GM12878 (cell line): ENCODE results near the gene NEO1. TPM values are rescaled to one million over a fixed set of nuclear protein-coding genes. Genes with fewer than 3 reads are reported as not detected.

Experiments used
- ATAC-seq: fragments of 200-7000 bp; cut with Tn5 transposase; 3 replicates; pipeline ENCODE4 v1.9.1; 2020; ENCODE audit warnings: mild to moderate bottlenecking, moderate library complexity
- BruUV-seq: library from RNA; stranded (reverse); fragments of 400-500 nt; replicated peaks from 2 replicates; lab custom pipeline; 2021; lab: Mats Ljungman, UMichigan
- CTCF ChIA-PET: fragments of 300-600 bp; sonication (Branson Sonifier 250); formaldehyde crosslinking; extraction: SDS; loops from one replicate; lab custom pipeline; 2021; ENCODE audit warnings: inconsistent platforms; lab: Yijun Ruan, JAX
- POLR2A ChIA-PET: fragments of 350-600 bp; formaldehyde crosslinking; extraction: SDS; loops from one replicate; lab custom pipeline; 2021; ENCODE audit warnings: inconsistent platforms; lab: Charles Lee
- RAD21 ChIA-PET: fragments of 300-600 bp; sonication (Branson Sonifier 250); formaldehyde crosslinking; loops from one replicate; lab custom pipeline; 2023; ENCODE audit warnings: antibody characterized with exemption; ENCODE audit not compliant: unreplicated experiment; lab: Charles Lee
- SMC1A ChIA-PET: fragments of 300-600 bp; sonication (Branson Sonifier 250); formaldehyde crosslinking; loops from one replicate; lab custom pipeline; 2023; ENCODE audit not compliant: unreplicated experiment, uncharacterized antibody; lab: Charles Lee
- DNase-seq: peaks from one replicate; pipeline ENCODE4 v3.0.0-alpha.2; 2011; ENCODE audit warnings: low read depth, low spot score
- FAIRE-seq: peaks from 3 replicates; lab custom pipeline; 2011; peaks lifted over from hg19 to GRCh38; lab: Jason Lieb, UNC
- H2AFZ ChIP-seq: 2 replicates; pipeline ENCODE4 v1.6.0; 2011; ENCODE audit warnings: low read depth, low read length, control low read depth; ENCODE audit not compliant: control insufficient read depth
- H3K27ac ChIP-seq: 2 replicates; pipeline ENCODE4 v1.5.1; 2011; ENCODE audit warnings: control low read depth; ENCODE audit not compliant: control insufficient read depth, insufficient read depth
- H3K27me3 ChIP-seq, 2 experiments: replicated peaks in 1 of 2; 2 replicates each; pipeline versions ENCODE4 v1.6.0 to v1.6.1; 2011; ENCODE audit warnings: low read length in 1 of 2; ENCODE audit not compliant: control insufficient read depth in 2 of 2, insufficient read depth in 2 of 2
- H3K36me3 ChIP-seq, 2 experiments: 2 replicates each; pipeline ENCODE4 v1.5.1; 2011; ENCODE audit warnings: low read length in 1 of 2; ENCODE audit not compliant: control insufficient read depth in 2 of 2, insufficient read depth in 2 of 2
- H3K4me1 ChIP-seq: 2 replicates; pipeline ENCODE4 v1.6.1; 2011; ENCODE audit warnings: mild to moderate bottlenecking, low read length, moderate library complexity, mixed read lengths; ENCODE audit not compliant: control insufficient read depth, insufficient read depth
- H3K4me2 ChIP-seq: 2 replicates; pipeline ENCODE4 v1.6.0; 2011; ENCODE audit warnings: control low read depth; ENCODE audit not compliant: control insufficient read depth, insufficient read depth
- H3K4me3 ChIP-seq: fragments of 200-600 bp; sonication (generic); 2 replicates; pipeline ENCODE4 v1.5.1; 2016
- H3K79me2 ChIP-seq: 2 replicates; pipeline ENCODE4 v1.6.0; 2011; ENCODE audit warnings: low read length; ENCODE audit not compliant: control insufficient read depth, insufficient read depth
- H3K9ac ChIP-seq: 2 replicates; pipeline ENCODE4 v1.8.0; 2011; ENCODE audit warnings: low read length, control low read depth, mixed read lengths; ENCODE audit not compliant: control insufficient read depth, insufficient read depth
- H3K9me3 ChIP-seq: replicated peaks from 3 replicates; pipeline ENCODE4 v1.5.1; 2011; ENCODE audit warnings: mild to moderate bottlenecking, low read length; ENCODE audit not compliant: control insufficient read depth, insufficient read depth
- H4K20me1 ChIP-seq: 2 replicates; pipeline ENCODE4 v1.6.0; 2011; ENCODE audit not compliant: control insufficient read depth, insufficient read depth
- ASH2L ChIP-seq: fragments of 300-600, 200-600 bp; sonication (generic); IDR thresholded peaks from 2 replicates; pipeline ENCODE4 v1.6.1; 2017; ENCODE audit warnings: low read depth, mild to moderate bottlenecking, borderline replicate concordance
- E4F1 ChIP-seq: fragments of 450-650 bp; IDR thresholded peaks from 2 replicates; pipeline ENCODE4 v1.6.1; 2018; ENCODE audit warnings: borderline replicate concordance, mild to moderate bottlenecking; ENCODE audit not compliant: partially characterized antibody
- EGR1 ChIP-seq, 2 experiments: IDR thresholded peaks; 1 replicate in 1 of 2; 2 replicates in 1 of 2; pipeline ENCODE4 v1.6.1; 2011 to 2012; ENCODE audit warnings: low read depth in 2 of 2, low read length in 2 of 2, borderline replicate concordance in 1 of 2, mild to moderate bottlenecking in 1 of 2, moderate library complexity in 1 of 2
- JUND ChIP-seq: IDR thresholded peaks from 2 replicates; pipeline ENCODE4 v1.6.1; 2012; ENCODE audit warnings: low read depth, mild to moderate bottlenecking, low read length, improper control_type of control experiment, moderate library complexity
- NFYA ChIP-seq: IDR thresholded peaks from 2 replicates; pipeline ENCODE4 v1.6.1; 2011; ENCODE audit warnings: low read depth, mild to moderate bottlenecking, low read length, improper control_type of control experiment, borderline replicate concordance
- POLR2AphosphoS2 ChIP-seq: IDR thresholded peaks from 2 replicates; pipeline ENCODE4 v1.6.1; 2011; ENCODE audit warnings: low read depth, mild to moderate bottlenecking, low read length, improper control_type of control experiment, moderate library complexity
- SMARCA5 ChIP-seq: fragments of 450-650 bp; IDR thresholded peaks from 2 replicates; pipeline ENCODE4 v1.6.1; 2017; ENCODE audit warnings: mild to moderate bottlenecking
- SPI1 ChIP-seq: IDR thresholded peaks from 2 replicates; pipeline ENCODE4 v1.6.1; 2011; ENCODE audit warnings: low read depth, mild to moderate bottlenecking, low read length, moderate library complexity, borderline replicate concordance; ENCODE audit not compliant: insufficient read depth
- WGBS: methylation state at CpG from one replicate; pipeline ENCODE4 v1.1.6; 2016; ENCODE audit warnings: low lambda C conversion rate; ENCODE audit not compliant: insufficient replicate concordance, insufficient coverage; ENCODE audit errors: missing lambda C conversion rate; 5-methylcytosine and 5-hydroxymethylcytosine counted together
- in situ Hi-C: fragments of 300-500 bp; cut with MboI; formaldehyde crosslinking; loops from 9 replicates; pipeline ENCODE4 v1.14.3; 2018; ENCODE audit warnings: mixed read lengths
- intact Hi-C: fragments of 100-400 bp; cut with micrococcal nuclease; formaldehyde crosslinking; loops from one replicate; pipeline ENCODE4 v1.14.2; 2022; ENCODE audit not compliant: unreplicated experiment
- polyA plus RNA-seq, 11 experiments: library from polyadenylated mRNA; depleted of rRNA in 4 of 11; unstranded in 6 of 11; stranded (reverse) in 5 of 11; fragments of >200 nt; fragmentation: Nextera tagmentation in 4 of 11; fragmentation: Illumina TruSeq in 1 of 11; extraction: Ambion mirVana in 4 of 11; extraction: Trizol in 1 of 11; gene quantifications; 1 replicate in 1 of 11; 2 replicates in 10 of 11; pipeline versions ENCODE4 v1.2.1 to v1.2.3, GENCODE V29; 2011 to 2016; ENCODE audit warnings: inconsistent platforms in 2 of 11, missing spikeins in 2 of 11, low read depth in 1 of 11
- total RNA-seq, 4 experiments: library from RNA; depleted of rRNA in 3 of 4; stranded (reverse); fragments of >200 nt in 3 of 4; fragmentation: Illumina TruSeq in 1 of 4; extraction: Trizol in 1 of 4; gene quantifications; 2 replicates each; pipeline versions ENCODE4 v1.2.1 to v1.2.3, GENCODE V29; 2013 to 2021

NEO1 gene
- total and polyA plus RNA-seq, 10 of the 15 experiments (the other 5 are each of a cell fraction or from before 2014, with no cell fraction given), result 0.03 to 2.0 (median 0.32) TPM

- no peaks in the 10 kb centered on the region for H4K20me1 ChIP-seq
- TF ChIP-seq SMARCA5 (no peak), SPI1 (0 out of 2 replicates have a peak, but pooled peaks have one; percentile 5)
- TF ChIP-seq, all 136 proteins: peak for 1
- H3K27ac ChIP-seq, result no peak overlapping the region
- no peak overlapping the region for H3K4me2 ChIP-seq
- no peak overlapping the region for H3K9ac ChIP-seq
- FAIRE-seq, result peak; percentile 75
- intact Hi-C loops, result no loop called here
- H3K9me3 ChIP-seq, result no peaks in the 10 kb centered on the region
- ChIA-PET CTCF (interaction anchor here (0.6 to 1.7 kb wide), 8 partner anchors 9 to 974 kb away, joined by 3 to 5 read pairs (median 4); no protein-coding TSS in a partner anchor), RAD21 (interaction anchor here (1.1 kb wide), 1 partner anchor 9 kb away, joined by 3 read pairs; no protein-coding TSS in a partner anchor), SMC1A (interaction anchor here (0.8 to 1.0 kb wide), 3 partner anchors 9 to 467 kb away, joined by 3 read pairs; no protein-coding TSS in a partner anchor), POLR2A (no interaction called here)
- 0% methylated on average over 1 of the region's 1 CpG for WGBS
- no peaks in the 10 kb centered on the region for H3K4me1 ChIP-seq
- no peaks in the 10 kb centered on the region for H3K79me2 ChIP-seq
- no peak overlapping the region for H3K4me3 ChIP-seq
- in situ Hi-C loops, result no loop called here
- BruUV-seq, result no TSS peak
- no peak for DNase-seq
- no peak for ATAC-seq
- no peak overlapping the region; the same call in 1 of the 2 replicates for H2AFZ ChIP-seq
- no peaks in the 10 kb centered on the region for H3K36me3 ChIP-seq
- no peaks in the 10 kb centered on the region for H3K27me3 ChIP-seq
Observed at GRCh38 chr15:73287019-73287418, 234.8 kb downstream of the NEO1 start.

- no peaks in the 10 kb centered on the region for H4K20me1 ChIP-seq
- BruUV-seq, result no TSS peak
- H3K4me1 ChIP-seq, result no peaks in the 10 kb centered on the region
- intact Hi-C loops, result no loop called here
- POLR2A ChIA-PET, result no interaction called here
- SMC1A ChIA-PET, result no interaction called here
- FAIRE-seq (no peak), ATAC-seq (no peak), DNase-seq (no peak)
- no peak overlapping the region for H3K27ac ChIP-seq
- H3K4me3 ChIP-seq, result no peak overlapping the region
- no peak overlapping the region for H3K9ac ChIP-seq
- RAD21 ChIA-PET, result no interaction called here
- no peak overlapping the region for H2AFZ ChIP-seq
- WGBS, result 90% methylated on average over 1 of the region's 1 CpG
- no peaks in the 10 kb centered on the region for H3K79me2 ChIP-seq
- H3K9me3 ChIP-seq, result no peaks in the 10 kb centered on the region
- no peaks in the 10 kb centered on the region; a peak in 1 of 4 replicates for H3K27me3 ChIP-seq
- TF ChIP-seq ASH2L (no peak), NFYA (no peak), EGR1 (IDR thresholded peaks at IDR 0.05; ENCODE audit: borderline replicate concordance in 1 of 2, low read depth in 2 of 2, low read length in 2 of 2) (no peak), E4F1 (no peak), JUND (no peak), POLR2AphosphoS2 (no peak)
- no peaks in the 10 kb centered on the region for H3K36me3 ChIP-seq
- CTCF ChIA-PET, result interaction anchor here (0.8 kb wide), 1 partner anchor 17 kb away, joined by 4 read pairs; no protein-coding TSS in a partner anchor
- in situ Hi-C loops, result no loop called here
- no peak overlapping the region for H3K4me2 ChIP-seq
Observed at GRCh38 chr15:73291441-73291840, 239.2 kb downstream of the NEO1 start.
